GM18511 (cell line): Measurements from ENCODE around the gene RABGGTB.
"Not testable (repeated sequence)": the region's sequence is repeated elsewhere in the genome, so short reads cannot be mapped to it uniquely, and the experiment has no call there.

Source experiments
- ATAC-seq: cut with Tn5 transposase; IDR thresholded peaks from one replicate; pipeline ENCODE4 v1.9.1; 2021; ENCODE audit warnings: mild to moderate bottlenecking, moderate library complexity; ENCODE audit not compliant: unreplicated experiment

The RABGGTB gene

DNA sequence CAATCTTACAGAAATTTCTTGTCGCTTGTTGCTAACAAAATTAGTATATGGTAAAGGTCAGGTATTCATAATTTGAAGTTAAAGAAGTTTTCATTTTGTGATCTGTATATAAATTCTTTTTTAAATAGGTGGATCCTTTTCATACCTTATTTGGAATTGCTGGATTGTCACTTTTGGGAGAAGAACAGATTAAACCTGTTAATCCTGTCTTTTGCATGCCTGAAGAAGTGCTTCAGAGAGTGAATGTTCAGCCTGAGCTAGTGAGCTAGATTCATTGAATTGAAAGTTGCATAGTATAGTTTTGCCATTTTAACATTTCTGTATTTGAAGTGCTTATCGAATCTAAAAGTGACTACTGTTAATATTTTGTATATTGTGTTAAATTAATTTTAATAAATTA, 8.3 kb downstream of the RABGGTB start:
- ATAC-seq, result no peak

- ATAC-seq, result no peak
Observed at GRCh38 chr1:75795703-75796193, 9.7 kb downstream of the RABGGTB start.

GRCh38 chr1:75796376-75797272, 10.6 kb downstream of the RABGGTB start, which contains the start of gene MSH4:
MSH4 (plus strand) TSS chr1:75796882; CDS start chr1:75796986, 104 bp downstream.
- no peak for ATAC-seq

GRCh38 chr1:75797273-75797588, 11.2 kb downstream of the RABGGTB start:
- ATAC-seq, result no peak

DNA sequence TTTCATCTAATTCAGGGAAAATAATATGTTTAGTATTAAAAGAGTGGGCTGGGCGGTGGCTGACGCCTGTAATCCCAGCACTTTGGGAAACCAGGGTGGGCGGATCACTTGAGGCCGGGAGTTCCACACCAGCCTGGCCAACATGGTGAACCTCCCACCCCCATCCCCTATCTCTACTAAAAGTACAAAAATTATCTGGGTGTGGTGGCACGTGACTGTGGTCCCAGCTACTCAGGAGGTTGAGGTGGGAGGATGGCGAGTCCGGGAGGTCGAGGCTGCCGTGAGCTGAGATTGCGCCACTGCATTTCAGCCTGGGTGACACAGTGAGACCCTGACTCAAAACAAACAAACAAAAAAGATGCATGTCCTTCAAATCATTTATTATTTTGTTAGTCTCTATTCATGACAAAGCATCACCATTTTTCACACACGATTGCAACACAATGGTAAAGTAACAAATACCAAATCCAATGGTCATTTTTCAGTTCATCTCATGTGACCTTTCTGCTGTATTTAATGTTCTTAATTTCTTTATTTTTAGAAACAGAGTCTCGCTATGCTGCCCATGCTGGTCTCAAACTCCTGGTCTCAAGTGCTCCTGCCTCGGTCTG, 11.7 kb downstream of the RABGGTB start:
- ATAC-seq, result no peak

DNA sequence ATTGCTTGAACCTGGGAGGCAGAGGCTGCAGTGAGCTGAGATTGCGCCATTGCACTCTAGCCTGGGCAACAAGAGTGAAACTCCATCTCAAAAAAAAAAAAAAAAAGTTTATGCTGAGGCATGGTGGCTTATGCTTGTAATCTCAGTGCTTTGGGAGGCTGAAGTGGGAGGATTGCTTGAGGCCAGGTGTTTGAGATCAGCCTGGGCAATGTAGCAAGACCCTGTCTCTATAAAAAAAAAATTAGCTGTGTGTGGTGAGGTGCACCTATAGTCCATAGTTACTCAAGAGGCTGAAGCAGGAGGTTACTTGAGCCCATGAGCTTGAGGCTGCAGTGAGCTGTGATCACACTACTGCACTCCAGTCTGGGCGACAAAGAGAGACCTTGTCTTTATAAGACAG, 15.4 kb downstream of the RABGGTB start:
- ATAC-seq, result not testable (repeated sequence)

GRCh38 chr1:75808921-75809320, 22.9 kb downstream of the RABGGTB start:
- no peak for ATAC-seq

- ATAC-seq, result not testable (repeated sequence)
Observed at GRCh38 chr1:75810113-75810512, 24.1 kb downstream of the RABGGTB start.

DNA sequence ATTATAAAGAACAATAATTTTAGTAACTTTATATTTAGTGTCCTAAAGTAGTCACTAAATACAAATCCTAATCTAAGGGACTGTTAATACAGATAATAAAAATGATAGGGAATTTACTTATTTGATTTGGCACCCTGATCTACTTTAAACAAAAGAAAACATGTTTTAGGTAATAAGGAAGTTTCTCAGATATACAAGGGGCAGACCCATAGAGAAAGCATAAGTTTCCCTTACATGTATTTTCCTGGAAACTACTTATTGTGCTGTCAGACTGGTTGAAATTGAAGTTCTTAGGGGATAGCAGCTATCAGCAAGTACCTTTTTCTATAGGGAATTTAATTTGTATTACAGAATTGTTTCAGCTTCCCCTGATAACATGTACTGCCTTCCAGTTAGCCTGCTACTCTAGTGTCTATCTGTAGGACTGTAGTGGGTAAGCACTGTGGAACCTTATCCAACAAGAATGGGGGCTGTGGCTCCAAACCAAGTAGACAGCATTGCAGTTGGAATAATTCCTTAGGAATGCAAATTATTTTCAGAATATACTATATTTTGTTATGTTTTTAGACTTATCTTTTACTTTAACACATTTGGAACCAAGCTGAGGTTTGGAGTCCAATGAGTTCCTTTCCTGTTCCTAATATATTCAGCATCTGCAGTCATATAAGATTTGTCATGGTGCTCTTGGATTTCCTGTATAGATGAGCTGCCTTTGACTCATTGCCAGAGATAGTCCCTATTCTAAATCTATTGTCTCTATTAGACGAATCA, 25.3 kb downstream of the RABGGTB start:
- ATAC-seq, result no peak

- no peak for ATAC-seq
Observed at GRCh38 chr1:75812065-75812464, 26.0 kb downstream of the RABGGTB start.

- ATAC-seq, result not testable (repeated sequence)
Observed at GRCh38 chr1:75823596-75823995, 37.5 kb downstream of the RABGGTB start.

GRCh38 chr1:75836528-75837100, 50.6 kb downstream of the RABGGTB start:
- ATAC-seq, result no peak

DNA sequence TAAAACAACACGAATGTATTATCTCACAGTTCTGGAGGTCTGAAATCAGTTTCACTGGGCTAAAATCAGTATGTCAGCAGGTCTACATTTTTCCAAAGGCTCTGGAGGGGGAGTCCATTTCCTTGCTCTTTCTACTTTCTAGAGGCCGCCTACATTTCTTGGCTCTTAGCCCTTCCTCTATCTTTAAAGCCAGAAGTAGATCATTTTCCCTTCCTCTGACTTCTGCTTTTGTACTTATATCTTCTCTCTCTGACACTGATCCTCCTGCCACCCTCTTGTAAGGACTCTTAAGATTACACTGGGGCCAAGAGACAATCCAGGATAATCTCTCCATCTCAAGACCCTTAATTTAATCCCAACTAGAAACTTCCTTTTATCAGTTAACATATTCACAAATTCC, 52.0 kb downstream of the RABGGTB start:
- ATAC-seq, result no peak

DNA sequence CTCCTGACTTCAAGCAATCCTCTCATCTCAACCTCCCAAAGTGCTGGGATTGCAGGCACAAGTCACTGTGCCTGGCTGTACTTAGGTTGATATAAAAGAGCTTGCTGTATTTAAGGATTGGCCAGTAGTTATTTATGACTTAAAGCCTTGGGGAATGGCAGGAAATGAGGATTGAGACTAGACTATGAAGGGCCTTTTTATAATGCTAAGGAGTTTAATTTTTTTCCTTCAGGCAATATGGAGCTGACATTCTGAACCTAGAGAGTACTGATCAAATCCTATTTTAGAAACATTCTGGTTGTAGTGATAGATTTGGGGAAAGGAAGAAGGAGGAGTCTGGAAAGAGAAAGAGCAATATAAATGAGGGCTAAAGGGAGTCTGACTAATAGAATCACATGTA, 55.4 kb downstream of the RABGGTB start:
- ATAC-seq, result no peak
